Measurements from ENCODE around the gene PHETA2.
A peak's percentile ranks its signal among the peaks of the same experiment; 100 is the strongest.
"Not testable (repeated sequence)": the region's sequence is repeated elsewhere in the genome, so short reads cannot be mapped to it uniquely, and the experiment has no call there.

PHETA2 gene

DNA sequence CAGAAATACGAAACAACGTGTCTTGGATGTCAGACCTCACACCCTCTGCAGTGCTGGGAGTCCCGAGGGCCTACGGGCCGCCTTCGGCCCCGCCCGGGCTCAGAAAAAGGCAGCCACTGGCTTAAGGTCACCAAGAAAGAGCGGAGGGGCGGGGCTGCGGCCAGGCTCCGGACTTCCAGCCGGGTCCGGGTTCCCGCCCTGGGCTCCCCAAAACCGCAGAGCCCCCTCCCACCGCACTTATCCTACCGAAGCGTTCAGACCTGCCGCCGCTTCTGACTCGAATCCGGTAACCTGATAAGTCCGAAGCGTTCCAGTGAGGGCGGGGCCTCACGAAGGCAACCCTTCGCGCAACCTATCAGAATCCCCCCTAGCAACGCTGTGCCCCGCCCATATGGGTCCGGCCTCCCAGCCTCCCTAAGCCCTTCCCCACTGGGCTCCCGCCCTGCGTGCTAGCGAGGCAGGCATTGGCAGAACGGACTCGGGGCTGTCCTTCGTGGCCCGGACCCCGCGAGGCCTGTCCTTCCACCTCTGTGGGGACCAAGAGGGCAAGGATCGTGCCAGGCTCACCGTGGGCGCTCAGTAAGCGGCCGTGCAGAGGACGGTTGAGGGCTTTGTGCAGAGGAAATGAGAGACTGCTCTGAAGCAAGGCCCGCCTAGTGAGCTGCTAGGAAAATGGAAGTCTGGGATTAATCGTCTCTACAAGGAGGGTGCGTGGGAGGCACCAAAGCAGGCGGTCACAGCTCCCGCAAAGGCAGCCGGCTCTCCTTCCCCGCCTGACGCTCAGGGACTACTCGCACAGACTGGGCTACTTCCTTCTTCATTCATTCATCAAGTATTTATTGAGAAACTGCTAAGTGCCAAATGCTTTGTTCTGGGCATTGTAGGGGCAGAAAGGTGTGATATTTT is 3.3 kb upstream of the PHETA2 start, which contains the start of gene NAGA:
NAGA (minus strand) TSS at position 296 of the 906 bp plus-strand sequence. CDS start 515 bp downstream, outside the sequence.
- peak; percentile 97 for DNase-seq

DNA sequence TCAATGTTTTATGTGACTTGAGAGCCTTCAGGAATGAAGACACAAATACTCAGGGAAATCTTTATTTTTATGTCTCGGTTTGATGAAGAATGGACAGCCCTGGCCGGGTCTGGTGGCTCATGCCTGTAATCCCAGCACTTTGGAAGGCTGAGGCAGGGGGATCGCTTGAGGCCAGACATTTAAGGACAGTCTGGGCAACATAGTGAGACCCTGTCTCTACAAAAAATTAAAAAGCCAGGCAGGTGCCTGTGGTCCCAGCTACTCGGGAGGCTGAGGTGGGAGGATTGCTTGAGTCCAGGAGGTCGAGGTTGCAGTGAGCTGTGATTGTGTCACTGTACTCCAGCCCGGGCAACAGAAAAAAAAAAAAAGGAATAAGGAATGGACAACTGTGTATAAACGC is 2.5 kb upstream of the PHETA2 start:
- not testable (repeated sequence) for DNase-seq

DNA sequence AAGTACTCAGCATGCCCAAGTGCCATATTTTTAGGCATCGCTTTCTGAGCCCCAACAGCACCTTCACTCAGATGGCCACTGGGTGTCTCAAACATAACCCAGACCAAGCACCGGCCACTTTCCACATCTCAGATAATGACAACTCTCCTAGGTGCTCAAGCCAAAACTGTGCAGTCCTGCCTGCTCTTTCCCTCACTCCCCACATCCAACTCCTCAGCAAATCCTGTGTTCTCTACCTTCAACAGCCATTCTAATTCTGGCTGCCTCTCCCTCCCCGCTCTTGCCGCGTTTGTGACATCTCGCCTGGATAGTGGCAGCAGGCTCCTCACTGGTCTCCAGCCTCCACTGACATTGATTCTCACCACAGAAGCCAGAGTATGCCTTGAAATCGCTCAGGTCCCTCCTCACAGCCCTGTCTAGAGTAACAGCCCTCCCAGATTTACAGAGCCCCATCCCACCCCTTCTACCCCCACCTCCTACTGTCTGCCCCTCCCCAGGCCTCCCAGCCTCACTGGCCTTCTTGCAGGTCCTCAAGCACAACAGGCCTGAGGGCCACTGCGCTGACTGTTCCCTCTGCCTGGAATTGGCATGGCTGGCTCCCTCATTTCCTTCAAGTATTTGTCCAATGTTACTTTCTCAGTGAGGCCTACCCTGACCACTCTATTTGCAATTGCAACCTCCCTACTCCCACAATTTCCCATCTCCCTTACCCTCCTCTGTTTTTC is 1.3 kb upstream of the PHETA2 start:
- DNase-seq: no peak

DNA sequence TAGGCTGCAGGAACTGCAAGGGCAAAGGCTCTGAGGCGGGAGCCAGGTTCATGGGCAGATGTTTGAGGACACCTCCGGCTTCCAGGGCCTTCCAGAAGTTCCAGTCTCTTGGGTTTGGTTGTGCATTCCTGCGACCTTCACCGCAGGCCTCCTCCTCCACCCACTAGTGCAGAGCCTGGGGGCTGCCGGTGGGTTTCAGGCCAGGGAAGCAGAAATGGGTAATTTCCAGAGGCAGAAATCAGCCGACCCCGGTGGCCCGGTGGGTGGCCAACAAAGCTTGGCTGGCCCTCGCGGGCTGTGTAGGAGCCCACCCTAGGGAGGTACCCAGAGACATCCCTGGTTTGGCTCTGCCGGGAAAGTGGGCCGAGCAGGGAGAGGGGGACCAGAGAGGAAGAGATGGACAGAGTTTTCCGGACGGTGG is 417 bp upstream of the PHETA2 start:
- no peak for DNase-seq

DNA sequence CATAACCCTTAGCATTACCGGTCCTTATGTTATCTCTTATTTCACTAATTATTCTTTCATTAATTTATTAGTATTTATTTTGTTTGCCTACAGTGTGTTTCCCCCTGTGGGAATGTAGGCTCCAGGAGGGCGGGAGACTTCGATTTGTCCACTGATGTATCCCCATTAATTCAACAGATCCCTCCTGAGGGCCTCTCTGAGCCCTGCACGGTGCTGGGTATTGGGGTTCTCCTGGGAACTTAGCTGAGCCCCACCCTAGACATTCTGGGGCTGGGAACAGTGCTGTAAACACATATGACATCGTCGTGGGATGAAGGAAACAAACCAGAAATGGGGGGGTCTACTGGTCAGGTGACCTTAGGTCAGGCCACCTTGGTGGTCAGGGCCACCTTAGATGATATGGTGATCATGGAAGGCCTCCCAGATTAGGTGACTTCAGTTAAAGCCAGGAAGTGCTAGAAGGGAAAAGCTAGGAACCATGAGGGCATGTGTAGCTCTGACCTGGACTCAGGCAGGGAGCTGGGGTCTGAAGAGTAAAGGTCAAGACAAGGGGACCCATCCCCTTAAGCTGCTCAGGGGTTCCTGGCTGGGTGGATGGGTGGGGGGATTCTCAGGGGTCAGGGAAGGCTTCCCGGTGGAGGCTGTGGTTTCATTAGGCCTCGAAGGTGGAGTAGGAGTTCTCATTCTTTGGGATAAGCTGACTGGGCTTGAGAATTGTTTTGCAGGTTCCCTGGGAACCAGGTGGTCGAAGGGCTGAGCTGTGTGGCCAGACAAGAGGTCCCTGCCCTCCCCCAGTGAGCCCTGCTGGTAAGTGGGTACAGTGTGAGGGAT is 1.0 kb downstream of the PHETA2 start:
- DNase-seq: no peak

DNA sequence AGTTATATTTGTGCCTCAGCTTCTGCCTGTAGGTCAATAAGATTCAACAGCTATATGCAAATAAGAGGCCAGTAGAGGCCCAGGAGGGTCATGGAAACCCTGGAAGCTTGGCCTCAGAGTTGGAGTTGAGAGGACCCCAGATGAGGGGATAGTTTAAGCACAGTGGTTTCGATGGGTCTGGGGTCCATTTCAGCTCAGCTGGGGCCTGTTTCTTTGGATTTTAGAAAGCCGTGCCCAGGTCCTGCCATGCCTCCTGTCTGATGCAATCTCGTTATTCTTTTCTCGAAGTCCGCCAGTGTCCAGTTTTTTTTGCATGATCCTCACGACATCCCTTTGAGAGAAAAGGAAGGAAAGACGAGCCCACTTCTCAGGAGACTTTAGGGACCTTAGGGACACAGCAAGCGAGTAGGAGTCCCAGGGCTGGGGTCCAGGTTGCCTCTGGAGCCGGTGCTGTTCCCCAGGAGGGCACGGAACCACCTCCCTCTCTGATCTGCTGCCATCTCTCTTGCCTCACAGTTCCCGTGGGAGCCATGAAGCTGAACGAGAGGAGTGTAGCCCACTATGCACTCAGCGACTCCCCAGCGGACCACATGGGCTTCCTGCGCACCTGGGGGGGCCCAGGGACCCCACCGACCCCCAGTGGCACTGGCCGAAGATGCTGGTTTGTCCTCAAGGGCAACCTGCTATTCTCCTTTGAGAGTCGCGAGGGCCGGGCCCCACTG is 2.9 kb downstream of the PHETA2 start:
- DNase-seq: no peak

DNA sequence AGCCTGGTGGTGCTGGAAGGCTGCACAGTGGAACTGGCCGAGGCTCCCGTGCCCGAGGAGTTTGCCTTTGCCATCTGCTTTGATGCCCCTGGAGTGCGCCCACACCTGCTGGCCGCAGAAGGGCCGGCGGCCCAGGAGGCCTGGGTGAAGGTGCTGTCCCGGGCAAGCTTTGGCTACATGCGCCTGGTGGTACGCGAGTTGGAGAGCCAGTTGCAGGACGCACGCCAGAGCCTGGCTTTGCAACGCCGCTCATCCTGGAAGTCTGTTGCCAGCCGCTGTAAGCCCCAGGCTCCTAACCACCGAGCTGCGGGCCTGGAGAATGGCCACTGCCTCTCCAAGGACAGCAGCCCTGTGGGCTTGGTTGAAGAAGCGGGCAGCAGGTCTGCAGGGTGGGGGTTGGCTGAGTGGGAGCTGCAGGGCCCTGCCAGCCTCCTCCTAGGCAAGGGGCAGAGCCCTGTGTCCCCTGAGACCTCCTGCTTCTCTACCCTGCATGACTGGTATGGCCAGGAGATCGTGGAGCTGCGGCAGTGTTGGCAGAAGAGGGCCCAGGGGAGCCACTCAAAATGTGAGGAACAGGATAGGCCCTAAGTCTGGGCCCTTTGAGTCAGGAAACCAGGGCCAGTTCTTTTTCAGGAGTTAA is 3.6 kb downstream of the PHETA2 start:
- DNase-seq: no peak

DNA sequence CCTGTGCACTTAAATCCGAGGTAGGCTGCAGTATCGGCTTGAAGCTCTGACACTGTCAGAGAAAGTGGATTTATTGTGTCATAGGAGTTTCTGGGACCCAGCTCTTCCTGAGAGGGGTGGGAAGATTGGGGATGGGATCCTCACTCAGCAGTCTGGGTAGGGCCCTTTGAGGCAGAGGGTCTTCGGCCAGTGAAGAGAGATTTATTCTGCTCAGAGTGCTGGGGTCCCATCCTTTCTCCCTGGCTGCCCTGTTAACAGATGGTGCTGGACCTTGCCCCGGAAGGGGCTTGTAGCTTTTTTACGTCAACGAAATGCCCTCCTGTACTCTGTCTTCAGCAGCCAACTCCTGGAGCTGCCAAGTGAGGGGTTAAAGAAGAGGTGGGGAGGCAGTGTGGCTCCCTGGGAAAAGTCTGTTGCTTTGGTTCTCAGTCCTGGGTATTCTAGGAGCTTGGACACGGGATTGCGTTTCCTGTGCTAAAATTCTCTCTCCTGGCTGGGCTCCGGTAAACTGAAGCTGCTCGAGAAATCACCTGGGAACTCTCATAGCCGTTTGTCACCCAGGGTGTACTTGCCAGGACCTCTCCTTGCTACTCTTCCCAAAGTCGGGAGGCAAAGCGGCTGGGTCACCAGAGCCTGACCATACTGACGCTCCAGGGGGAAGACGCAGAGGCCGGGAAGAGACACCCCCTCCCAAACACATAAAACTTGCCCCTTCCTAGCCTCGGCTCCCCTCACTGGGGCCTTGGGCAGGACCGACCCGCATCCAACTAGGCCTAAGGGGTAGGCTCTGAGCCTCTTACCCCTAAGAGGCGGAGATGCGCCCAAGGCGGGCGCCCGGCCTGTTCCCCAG is 4.6 kb downstream of the PHETA2 start:
- DNase-seq: no peak

DNA sequence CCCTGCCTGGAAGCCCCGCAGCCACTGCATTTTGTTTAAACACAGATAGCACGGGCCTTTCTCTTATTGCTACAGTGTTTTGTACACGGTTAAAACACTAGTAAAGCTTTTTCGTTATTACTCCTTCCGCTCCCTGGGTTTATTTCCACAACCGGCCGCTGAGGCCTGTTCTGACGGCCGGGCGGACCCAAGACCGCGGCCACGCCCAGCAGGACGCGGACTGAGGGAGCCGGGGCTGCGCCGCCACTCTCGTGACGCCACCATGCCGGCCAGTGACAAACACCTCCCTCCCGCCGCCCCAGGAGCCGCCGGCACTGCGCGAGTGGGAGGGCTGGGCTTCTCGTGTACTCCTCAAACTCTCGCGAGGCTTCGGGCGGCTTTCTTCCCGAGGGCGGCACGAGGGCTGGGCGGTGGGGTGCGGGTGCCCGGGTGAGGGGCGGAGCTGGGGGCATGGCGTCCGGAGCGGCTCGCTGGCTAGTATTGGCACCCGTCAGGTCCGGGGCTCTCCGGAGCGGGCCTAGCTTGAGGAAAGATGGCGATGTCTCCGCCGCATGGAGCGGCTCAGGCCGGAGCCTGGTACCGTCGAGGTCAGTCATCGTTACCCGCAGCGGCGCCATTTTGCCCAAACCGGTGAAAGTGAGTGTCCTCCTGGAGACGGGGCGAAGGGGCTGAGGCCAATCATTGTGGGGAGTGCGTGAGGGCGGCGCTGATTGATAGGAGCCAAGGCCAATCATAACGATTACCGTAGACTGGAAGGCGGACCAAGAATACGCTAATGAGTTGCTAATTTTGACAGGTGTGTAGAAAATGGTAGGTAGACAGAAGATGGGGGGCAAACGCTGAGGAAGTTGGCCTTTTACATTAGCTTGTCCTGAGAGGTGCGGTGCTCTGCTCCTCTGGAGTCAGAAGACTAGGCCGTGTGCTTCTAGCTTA is 5.5 kb downstream of the PHETA2 start, which contains the start of gene SMDT1:
SMDT1 (plus strand) TSS at position 382 of the 933 bp plus-strand sequence; CDS start at position 451, 69 bp downstream.
- DNase-seq: peak; percentile 97

DNA sequence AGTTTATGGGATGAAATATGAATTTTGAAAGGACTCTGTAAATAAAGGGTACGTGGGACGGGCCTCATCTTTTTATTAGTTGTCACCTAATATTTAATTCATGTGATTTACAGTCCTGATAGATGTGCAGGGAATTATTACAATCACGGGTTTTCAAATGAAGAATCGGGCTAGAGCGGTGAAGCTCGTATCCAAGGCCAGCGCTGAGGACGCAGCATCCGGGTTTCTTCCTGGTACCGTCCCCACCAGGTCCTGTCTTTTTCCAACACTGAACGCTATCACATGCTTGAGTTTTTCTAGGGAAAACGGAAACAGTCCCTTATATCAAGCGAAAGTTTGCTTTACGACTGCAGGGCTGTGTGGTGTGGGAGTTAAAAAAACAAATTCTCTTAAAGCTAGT is 6.2 kb downstream of the PHETA2 start:
- DNase-seq: peak; percentile 10

DNA sequence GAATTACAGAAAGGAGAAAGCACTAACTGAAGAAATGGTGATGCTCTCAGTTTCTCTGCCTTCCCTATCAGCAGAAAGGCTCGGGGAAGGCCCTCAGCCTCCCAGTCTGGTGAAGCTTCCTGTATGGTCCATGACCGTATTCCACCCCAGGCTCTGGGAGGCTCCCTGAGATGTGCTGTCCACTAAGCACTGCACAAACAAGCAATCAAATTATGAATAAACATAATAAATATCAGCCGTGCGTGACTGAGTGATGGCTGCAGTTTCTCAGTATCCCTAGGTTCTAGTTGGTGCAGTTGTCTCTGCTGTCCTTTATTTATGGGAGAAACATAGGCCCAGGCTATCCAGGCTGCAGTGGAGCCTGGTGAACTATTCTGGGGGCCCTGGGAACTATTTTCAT is 9.1 kb downstream of the PHETA2 start:
- DNase-seq: no peak

DNA sequence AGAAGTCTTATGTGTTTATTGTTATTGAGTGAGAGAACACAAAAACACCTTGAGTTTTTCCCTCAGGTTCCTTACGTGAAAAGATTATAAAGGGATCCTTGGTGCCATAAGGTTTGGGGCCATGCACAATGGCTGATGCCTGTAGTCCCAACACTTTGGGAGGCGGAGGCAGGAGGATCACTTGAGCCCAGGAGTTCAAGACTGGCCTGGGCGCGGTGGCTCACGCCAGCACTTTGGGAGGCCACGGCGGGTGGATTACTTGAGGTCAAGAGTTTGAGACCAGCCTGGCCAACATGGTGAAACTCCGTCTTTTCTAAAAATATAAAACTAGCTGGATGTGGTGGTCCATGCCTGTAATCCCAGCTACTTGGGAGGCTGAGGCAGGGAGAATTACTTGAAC is 10.8 kb downstream of the PHETA2 start:
- no peak for DNase-seq

DNA sequence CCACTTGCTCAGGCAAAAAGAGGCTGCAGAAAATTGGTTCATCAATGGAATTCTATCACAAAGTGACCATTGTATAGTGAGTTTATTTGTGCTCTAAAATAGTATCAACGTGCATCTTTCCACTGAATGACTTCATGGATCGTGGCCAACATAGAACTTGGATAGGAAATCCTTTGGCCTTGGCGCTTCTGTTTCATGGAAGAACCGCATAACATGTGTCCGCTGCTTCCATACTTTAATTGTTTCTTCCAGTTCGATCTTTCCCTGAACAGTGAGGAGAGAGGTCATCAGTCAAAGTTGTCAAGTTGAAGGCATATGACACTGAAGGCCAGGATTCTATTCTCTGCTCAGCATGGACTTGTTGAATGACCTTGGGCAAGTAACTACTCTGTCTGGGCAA is 12.0 kb downstream of the PHETA2 start:
- no peak for DNase-seq

DNA sequence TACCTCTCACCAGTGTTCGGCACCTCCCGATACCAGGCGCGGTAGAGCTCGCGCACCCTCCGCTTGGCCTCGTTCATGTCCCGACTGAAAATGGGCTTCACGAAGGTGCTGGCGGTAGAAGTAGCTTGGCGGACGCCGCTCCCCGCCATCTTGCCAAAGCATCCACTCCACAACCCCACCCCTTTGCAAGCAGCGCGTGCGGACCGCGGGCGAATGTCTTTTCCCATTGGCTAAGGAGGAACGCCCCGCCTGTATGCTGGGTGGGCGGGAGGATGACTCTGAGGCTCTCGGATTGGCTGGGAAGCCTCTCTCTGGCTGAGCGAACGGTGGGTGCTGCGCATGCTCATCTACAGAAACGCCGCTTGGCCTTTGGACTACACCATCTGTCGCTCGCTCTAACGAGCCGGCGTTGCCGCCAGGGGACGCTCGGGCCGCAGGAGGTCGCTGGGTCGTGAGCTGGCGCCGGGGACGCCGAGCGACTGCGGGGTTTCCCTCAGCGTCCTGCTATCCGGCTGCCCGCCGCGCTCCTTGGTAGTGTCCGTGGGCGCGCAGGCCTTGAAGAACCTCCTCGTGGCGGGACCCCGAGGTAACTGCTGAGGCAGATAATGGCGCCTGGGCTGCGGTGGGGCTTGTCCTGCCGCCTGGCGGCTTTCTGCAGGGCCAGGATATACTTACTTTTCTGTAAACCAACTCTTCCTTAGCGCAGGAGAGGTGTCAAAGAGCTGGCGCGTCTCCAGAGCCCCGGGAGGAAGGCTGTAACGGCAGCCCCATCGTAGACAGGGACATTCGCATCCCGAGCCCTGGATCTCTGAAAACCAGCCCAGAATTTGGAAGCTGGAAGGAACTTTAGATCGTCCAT is 16.8 kb downstream of the PHETA2 start, which contains the start of gene NDUFA6:
NDUFA6 (minus strand) TSS at position 177 of the 859 bp plus-strand sequence; CDS start at position 149, 28 bp downstream.
- DNase-seq: peak; percentile 99

DNA sequence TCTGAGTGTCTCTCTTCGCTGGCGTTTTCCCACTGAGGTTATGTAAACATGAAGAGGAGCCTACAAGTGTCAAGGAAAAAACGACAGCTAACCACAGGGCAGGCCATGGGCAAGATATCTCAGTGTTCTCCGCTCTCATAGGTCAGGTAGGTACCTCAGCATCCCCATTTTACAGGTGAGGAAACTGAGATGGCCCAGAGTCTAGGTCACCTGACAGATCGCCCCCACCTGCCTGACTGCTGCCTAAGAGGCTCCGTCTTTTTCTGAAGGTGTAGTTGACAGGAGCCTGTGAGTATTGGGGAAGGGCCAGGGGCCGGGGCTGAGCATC is 17.4 kb downstream of the PHETA2 start:
- no peak for DNase-seq

DNA sequence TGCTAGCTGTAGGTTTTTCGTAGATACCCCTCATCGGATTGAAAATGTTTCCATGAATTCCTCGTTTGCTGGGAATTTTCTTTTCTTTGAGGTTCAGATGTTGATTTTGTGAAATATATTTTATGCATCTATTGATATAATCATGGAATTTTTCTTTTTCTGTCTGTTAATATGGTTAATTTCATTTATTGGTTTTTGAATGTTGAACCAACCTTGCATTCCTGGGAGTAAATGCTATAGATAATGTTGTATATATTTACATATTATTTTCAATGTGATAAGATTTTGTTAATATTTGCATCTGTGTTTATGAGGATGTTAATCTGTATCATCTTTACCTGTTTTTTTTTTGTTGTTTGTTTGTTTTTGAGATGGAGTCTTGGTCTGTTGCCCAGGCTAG is 27.2 kb downstream of the PHETA2 start:
- no peak for DNase-seq

DNA sequence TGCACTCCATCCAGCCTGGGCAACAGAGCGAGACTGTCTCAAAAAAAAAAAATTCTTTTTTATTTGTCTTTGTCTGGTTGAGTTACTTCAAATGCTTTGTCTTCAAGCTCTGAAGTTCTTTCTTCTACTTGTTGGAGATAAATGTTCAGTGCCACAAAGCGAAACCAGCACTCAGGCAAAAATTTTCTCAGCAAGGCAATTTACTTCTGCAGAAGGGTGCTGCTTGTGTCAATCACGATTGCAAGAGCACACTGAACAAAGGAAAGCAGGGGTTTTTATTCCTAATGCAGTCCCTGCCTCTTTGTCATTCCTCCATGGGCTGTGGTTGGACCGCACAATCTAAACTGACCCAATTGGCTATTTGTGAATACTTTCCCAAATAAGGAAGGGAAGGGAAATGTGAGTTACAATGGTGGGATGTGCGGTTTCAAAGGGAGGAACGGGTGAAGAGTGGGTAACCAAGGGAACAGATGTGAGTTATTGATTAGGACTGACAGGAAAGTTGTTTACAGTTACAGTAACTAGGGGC is 30.3 kb downstream of the PHETA2 start:
- DNase-seq: not testable (repeated sequence)

DNA sequence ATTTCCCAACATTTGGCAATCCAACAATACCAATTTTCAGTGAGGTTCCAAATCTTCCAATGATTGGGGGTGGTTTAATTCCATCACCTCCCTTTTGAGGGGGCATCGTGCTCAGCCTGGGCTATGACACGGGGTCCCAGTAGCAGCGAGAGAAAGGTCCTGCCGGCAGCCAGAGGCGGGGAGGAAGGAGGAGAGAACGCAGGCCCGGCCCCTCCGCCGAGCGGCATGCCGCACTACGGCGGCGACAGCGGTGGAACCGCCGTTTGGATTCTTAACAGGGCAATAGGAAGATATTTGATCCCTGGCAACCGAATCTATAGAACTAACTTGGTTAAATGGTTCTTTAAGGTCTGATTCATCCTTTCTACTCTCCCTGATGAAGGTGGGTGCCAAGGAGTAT is 34.8 kb downstream of the PHETA2 start:
- DNase-seq: no peak

Data from NCI-H1092 (cell line).